K562 (cell line): ENCODE data around the gene KMT2D. TPM values are rescaled to one million over a fixed set of nuclear protein-coding genes. Genes with fewer than 3 reads are reported as not detected.

Source experiments
- ATAC-seq: fragments of 200-7000 bp; cut with Tn5 transposase; 3 replicates; pipeline ENCODE4 v1.9.1; 2020; ENCODE audit warnings: moderate library complexity
- BruUV-seq: library from RNA; stranded (reverse); fragments of 400-500 nt; replicated peaks from 2 replicates; lab custom pipeline; 2021; lab: Mats Ljungman, UMichigan
- CTCF ChIA-PET: fragments of 300-600 bp; formaldehyde crosslinking; extraction: SDS; loops from one replicate; lab custom pipeline; 2021; ENCODE audit warnings: low intra/inter-chr PET ratio; lab: Yijun Ruan, JAX
- POLR2A ChIA-PET: fragments of 300-600, 350-650 bp; sonication (Branson Sonifier 250); formaldehyde crosslinking; extraction: SDS; loops from one replicate; lab custom pipeline; 2021; ENCODE audit warnings: antibody characterized with exemption, inconsistent platforms; lab: Yijun Ruan, JAX
- DNase-seq, 4 experiments: peaks; one replicate each; pipeline versions ENCODE4 v3.0.0 to v3.0.0-alpha.2; 2011 to 2018; ENCODE audit warnings: low spot score in 3 of 4, mixed read lengths in 3 of 4; ENCODE audit errors: extremely low read depth in 1 of 4
- FAIRE-seq: peaks from 2 replicates; lab custom pipeline; 2011; peaks lifted over from hg19 to GRCh38; lab: Jason Lieb, UNC
- H2AFZ ChIP-seq: 2 replicates; pipeline ENCODE4 v1.6.0; 2011; ENCODE audit warnings: low read depth, low read length, control low read depth, inconsistent platforms
- H3K27ac ChIP-seq: fragments of 200-600 bp; 3 replicates; pipeline ENCODE4 v1.8.0; 2011; ENCODE audit warnings: low read depth, mild to moderate bottlenecking, control low read depth, inconsistent platforms, low read length, moderate library complexity, mixed read lengths; ENCODE audit errors: extremely low read depth
- H3K27me3 ChIP-seq, 2 experiments: fragments of 300-600 bp in 1 of 2; 2 replicates in 1 of 2; 3 replicates in 1 of 2; pipeline versions ENCODE4 v1.6.0 to v1.8.0; 2011; ENCODE audit warnings: inconsistent platforms in 2 of 2, low read length in 2 of 2, mild to moderate bottlenecking in 1 of 2, mixed read lengths in 1 of 2, moderate library complexity in 1 of 2; ENCODE audit not compliant: control insufficient read depth in 2 of 2, insufficient read depth in 2 of 2
- H3K36me3 ChIP-seq: fragments of 300-600 bp; 3 replicates; pipeline ENCODE4 v1.8.0; 2011; ENCODE audit warnings: mild to moderate bottlenecking, low read length, inconsistent platforms; ENCODE audit not compliant: control insufficient read depth, insufficient read depth
- H3K4me1 ChIP-seq, 2 experiments: fragments of 200-600 bp in 1 of 2; replicated peaks in 1 of 2; 2 replicates in 1 of 2; 3 replicates in 1 of 2; pipeline versions ENCODE4 v1.5.1 to v1.8.0; 2011; ENCODE audit warnings: inconsistent platforms in 2 of 2, low read length in 2 of 2, mild to moderate bottlenecking in 1 of 2, mixed read lengths in 1 of 2, moderate library complexity in 1 of 2; ENCODE audit not compliant: control insufficient read depth in 2 of 2, insufficient read depth in 2 of 2
- H3K4me2 ChIP-seq: 2 replicates; pipeline ENCODE4 v1.6.1; 2011; ENCODE audit warnings: low read length, control low read depth, inconsistent platforms, mixed read lengths; ENCODE audit not compliant: insufficient read depth
- H3K4me3 ChIP-seq: fragments of 200-600 bp; sonication (generic), shearing (Covaris generic); 2 replicates; pipeline ENCODE4 v1.5.1; 2016; ENCODE audit warnings: control low read depth, inconsistent platforms
- H3K79me2 ChIP-seq: fragments of 200-600 bp; 3 replicates; pipeline ENCODE4 v1.8.0; 2011; ENCODE audit warnings: low read length, inconsistent platforms; ENCODE audit not compliant: control insufficient read depth, insufficient read depth
- H3K9ac ChIP-seq, 2 experiments: 2 replicates each; pipeline versions ENCODE4 v1.6.0 to v1.6.1; 2011; ENCODE audit warnings: low read depth in 2 of 2, low read length in 2 of 2, control low read depth in 1 of 2, inconsistent platforms in 1 of 2, mild to moderate bottlenecking in 1 of 2, mixed read lengths in 1 of 2; ENCODE audit not compliant: insufficient read depth in 1 of 2
- H3K9me1 ChIP-seq: one replicate; pipeline ENCODE4 v1.6.0; 2011; ENCODE audit warnings: inconsistent platforms, mild to moderate bottlenecking, low read length, moderate library complexity; ENCODE audit not compliant: control insufficient read depth, insufficient read depth
- H3K9me3 ChIP-seq: replicated peaks from 2 replicates; pipeline ENCODE4 v1.5.1; 2011; ENCODE audit warnings: low read depth, low read length, inconsistent platforms; ENCODE audit not compliant: control insufficient read depth, insufficient read depth
- H4K20me1 ChIP-seq: replicated peaks from 2 replicates; pipeline ENCODE4 v1.6.1; 2011; ENCODE audit warnings: low read length, inconsistent platforms, mixed read lengths; ENCODE audit not compliant: control insufficient read depth, insufficient read depth
- BRD9 ChIP-seq: fragments of 450-650 bp; IDR thresholded peaks from 2 replicates; pipeline ENCODE4 v1.6.1; 2018; ENCODE audit warnings: low read depth; ENCODE audit not compliant: partially characterized antibody
- CCAR2 ChIP-seq: fragments of 200-400 bp; formaldehyde crosslinking; IDR thresholded peaks from 2 replicates; pipeline ENCODE4 v1.6.1; 2017; ENCODE audit warnings: mild to moderate bottlenecking, low read depth, low read length
- CHD4 ChIP-seq: fragments of 200-600 bp; sonication (generic); IDR thresholded peaks from 3 replicates; pipeline ENCODE4 v1.6.1; 2012; ENCODE audit warnings: low read depth, mild to moderate bottlenecking, mixed read lengths, low read length, inconsistent platforms; ENCODE audit not compliant: insufficient read depth, insufficient replicate concordance, poor library complexity, severe bottlenecking
- CREB5 ChIP-seq: fragments of 250-450 bp; sonication (Bioruptor Pico); IDR thresholded peaks from 2 replicates; pipeline ENCODE4 v1.5.0; 2020; ENCODE audit warnings: mild to moderate bottlenecking
- E2F3 ChIP-seq: fragments of 250-450 bp; sonication (Bioruptor Pico); IDR thresholded peaks from 2 replicates; pipeline ENCODE4 v1.4.0; 2020; ENCODE audit warnings: mild to moderate bottlenecking
- GABPA ChIP-seq: fragments of 200-800 bp; sonication (Bioruptor generic); conservative IDR thresholded peaks from 2 replicates; pipeline ENCODE4 v1.6.1; 2016; ENCODE audit warnings: low read depth, missing genetic modification characterization, missing compliant biosample characterization
- GTF3C2 ChIP-seq: IDR thresholded peaks from 3 replicates; pipeline ENCODE4 v1.6.1; 2011; ENCODE audit warnings: borderline replicate concordance, mild to moderate bottlenecking, moderate library complexity; ENCODE audit not compliant: insufficient read length; ENCODE audit errors: extremely low read depth
- KDM2B ChIP-seq: fragments of 250-450 bp; sonication (Bioruptor Pico); IDR thresholded peaks from 2 replicates; pipeline ENCODE4 v1.8.0; 2021; ENCODE audit warnings: mild to moderate bottlenecking, moderate library complexity
- KLF16 ChIP-seq: IDR thresholded peaks from 2 replicates; pipeline ENCODE4 v1.6.1; 2016; ENCODE audit warnings: antibody characterized with exemption
- MTF1 ChIP-seq: fragments of 250-450 bp; sonication (Bioruptor Pico); IDR thresholded peaks from 2 replicates; pipeline ENCODE4 v1.9.0; 2021; ENCODE audit warnings: moderate library complexity, mild to moderate bottlenecking, inconsistent platforms, borderline replicate concordance
- RBM14 ChIP-seq: fragments of 200-400 bp; formaldehyde crosslinking; IDR thresholded peaks from 2 replicates; pipeline ENCODE4 v1.6.1; 2018; ENCODE audit warnings: low read depth, mild to moderate bottlenecking, low read length, moderate library complexity, borderline replicate concordance; ENCODE audit not compliant: insufficient read depth
- TAL1 ChIP-seq: fragments of 450-650 bp; IDR thresholded peaks from 2 replicates; pipeline ENCODE4 v1.6.1; 2016; ENCODE audit warnings: mild to moderate bottlenecking
- ZBTB11 ChIP-seq, 3 experiments: fragments of 200-800 bp in 1 of 3; fragments of 250-450 bp in 1 of 3; fragments of 450-650 bp in 1 of 3; sonication (Bioruptor Pico) in 1 of 3; sonication (Bioruptor generic) in 1 of 3; formaldehyde crosslinking in 1 of 3; IDR thresholded peaks; 2 replicates each; pipeline versions ENCODE4 v1.6.1 to v1.8.0; 2016 to 2022; ENCODE audit warnings: mild to moderate bottlenecking in 2 of 3, missing genetic modification characterization in 2 of 3, missing compliant biosample characterization in 1 of 3, moderate library complexity in 1 of 3
- WGBS: fragments of 100-300 bp; shearing (Covaris generic); methylation state at CpG from one replicate; pipeline ENCODE4 v1.1.6; 2016; ENCODE audit warnings: low coverage, mixed read lengths; ENCODE audit not compliant: insufficient coverage; ENCODE audit errors: missing lambda C conversion rate; 5-methylcytosine and 5-hydroxymethylcytosine counted together
- in situ Hi-C: fragments of 300-500 bp; cut with MboI; formaldehyde crosslinking; loops from 4 replicates; pipeline ENCODE4 v1.15.0; 2018; ENCODE audit warnings: inconsistent platforms, mixed read lengths
- intact Hi-C: fragments of 100-400 bp; cut with micrococcal nuclease; formaldehyde crosslinking; loops from 2 replicates; pipeline ENCODE4 v1.14.2; 2022
- polyA plus RNA-seq, 8 experiments: library from polyadenylated mRNA; depleted of rRNA in 4 of 8; stranded (reverse) in 5 of 8; unstranded in 3 of 8; fragments of >200 nt; fragmentation: Nextera tagmentation in 2 of 8; fragmentation: Illumina TruSeq in 1 of 8; extraction: Ambion mirVana in 2 of 8; extraction: Trizol in 1 of 8; gene quantifications; 2 replicates each; pipeline versions ENCODE4 v1.2.1 to v1.2.3, GENCODE V29; 2011 to 2014; ENCODE audit warnings: inconsistent platforms in 1 of 8, missing spikeins in 1 of 8
- total RNA-seq, 7 experiments: library from RNA; depleted of rRNA in 6 of 7; stranded (reverse); fragments of >200 nt in 6 of 7; fragmentation: Illumina TruSeq in 2 of 7; extraction: Trizol in 2 of 7; gene quantifications; 2 replicates each; pipeline versions ENCODE4 v1.2.1 to v1.2.3, GENCODE V29; 2011 to 2021; ENCODE audit warnings: low replicate concordance in 1 of 7

KMT2D gene
- total and polyA plus RNA-seq, 9 of the 15 experiments (the other 6 are each of a cell fraction or from before 2014, with no cell fraction given): 0.22 to 93.7 (median 13.7) TPM

GRCh38 chr12:49044660-49045059 is 15.9 kb downstream of the KMT2D start:
- Histone ChIP-seq H3K36me3 (peaks cover 99% of the 10 kb centered on the region), H4K20me1 (peaks cover 4% of the 10 kb centered on the region; the same call in 1 of the 2 replicates), H3K27me3 (no peaks in the 10 kb centered on the region), H3K9me3 (no peaks in the 10 kb centered on the region), H3K4me3 (no peak overlapping the region), H3K4me2 (no peak overlapping the region), H3K79me2 (no peaks in the 10 kb centered on the region), H2AFZ (no peak overlapping the region), H3K9ac (no peak overlapping the region), H3K9me1 (no peaks in the 10 kb centered on the region), H3K27ac (no peak overlapping the region), H3K4me1 (no peaks in the 10 kb centered on the region)
- ATAC-seq: no peak
- no peak for DNase-seq
- ChIA-PET CTCF (no interaction called here), POLR2A (interaction anchor here (0.6 to 3.4 kb wide), 9 partner anchors 9 to 86 kb away, joined by 3 to 13 read pairs (median 6); partner anchors contain the start of gene RHEBL1)
- no TSS peak for BruUV-seq
- in situ Hi-C loops: no loop called here
- TF ChIP-seq RBM14: no peak
- no peak for TF ChIP-seq KLF16
- no peak for TF ChIP-seq KDM2B (CRISPR knock-in tag)
- TF ChIP-seq ZBTB11 (CRISPR knock-in tag; IDR thresholded peaks at IDR 0.05): no peak
- TF ChIP-seq BRD9: no peak
- TF ChIP-seq CCAR2: no peak
- no peak for TF ChIP-seq E2F3
- no peak for TF ChIP-seq CREB5 (CRISPR knock-in tag)
- no peak for TF ChIP-seq GABPA (tag)
- no peak for TF ChIP-seq GTF3C2
- no peak for TF ChIP-seq TAL1
- TF ChIP-seq CHD4: no peak
- no peak for TF ChIP-seq MTF1 (CRISPR knock-in tag)
- no peak for FAIRE-seq
- 98% methylated on average over 12 of the region's 12 CpGs for WGBS
- intact Hi-C loops: no loop called here
